ENCODE results near the gene PRRX2. TPM values are rescaled to one million over a fixed set of nuclear protein-coding genes. Genes with fewer than 3 reads are reported as not detected.

PRRX2 gene
- total and polyA plus RNA-seq, 2 of the 4 experiments (the other 2 are of a cell fraction) = 12.7 to 35.5 TPM

GRCh38 chr9:129667378-129667777 is 1.9 kb downstream of the PRRX2 start:
- H3K79me1 ChIP-seq (ENCODE audit: low read depth in 1 of 2, low read length in 2 of 2) = peaks cover 10 to 53% of the 10 kb centered on the region in 2 experiments; a peak in 3 of 4 replicates
- ChIA-PET POLR2A (ENCODE audit: unreplicated experiment) (interaction anchor here (1.8 kb wide), 1 partner anchor 45 kb away, joined by 4 read pairs; no protein-coding TSS in a partner anchor), CTCF (no interaction called here)
- peak overlapping the region; percentile 64; the same call in 1 of the 3 replicates for H2BK15ac ChIP-seq (ENCODE audit: low read depth, low read length)
- dilution Hi-C loops (cut with HindIII; ENCODE audit: low sequenced_read_pairs, unreplicated experiment) (no loop called here), intact Hi-C loops (cut with micrococcal nuclease) (loop anchor here (5.0 kb wide), 1 partner anchor 45 kb away; no protein-coding TSS in a partner anchor), in situ Hi-C loops (cut with MboI; ENCODE audit: low sequenced_read_pairs) (no loop called here)
- H3K27me3 ChIP-seq (ENCODE audit: control insufficient read depth, insufficient read depth, low read length) = no peaks in the 10 kb centered on the region
- peak overlapping the region; percentile 49 for H2AFZ ChIP-seq (replicated peaks; ENCODE audit: low read length, poor library complexity)
- H3K4me1 ChIP-seq (ENCODE audit: control insufficient read depth, insufficient read depth, low read length) = peaks cover 33% of the 10 kb centered on the region
- peak overlapping the region; percentile 85 for H2BK120ac ChIP-seq (ENCODE audit: low read depth, low read length)
- peak overlapping the region; percentile 76 to 81; a peak in 3 of 4 replicates for H4K8ac ChIP-seq (ENCODE audit: low read depth in 2 of 2, low read length in 2 of 2)
- BruUV-seq (replicated peaks) = no TSS peak
- no peak for TF ChIP-seq NFE2L2 (IDR thresholded peaks at IDR 0.05; ENCODE audit: low read depth, low read length)
- TF ChIP-seq CHD1 (IDR thresholded peaks at IDR 0.05; ENCODE audit: low read depth, low read length) = no peak
- TF ChIP-seq POLR2A (IDR thresholded peaks at IDR 0.05; ENCODE audit: low read depth, low read length) = no peak
- no peak for TF ChIP-seq RCOR1 (IDR thresholded peaks at IDR 0.05; ENCODE audit: insufficient replicate concordance, low read length)
- TF ChIP-seq FOS (IDR thresholded peaks at IDR 0.05; ENCODE audit: low read depth, low read length) = no peak
- no peak for TF ChIP-seq RFX5 (IDR thresholded peaks at IDR 0.05; ENCODE audit: low read depth, low read length)
- no peak for TF ChIP-seq BHLHE40 (IDR thresholded peaks at IDR 0.05; ENCODE audit: low read depth, low read length)
- TF ChIP-seq CTCF (conservative IDR thresholded peaks at IDR 0.05; ENCODE audit: low read depth, low read length) = no peak
- TF ChIP-seq ELK1 (IDR thresholded peaks at IDR 0.05; ENCODE audit: borderline replicate concordance, low read depth, low read length) = no peak
- TF ChIP-seq USF2 (IDR thresholded peaks at IDR 0.05; ENCODE audit: low read depth, low read length) = no peak
- TF ChIP-seq CEBPB (IDR thresholded peaks at IDR 0.05; ENCODE audit: low read depth, low read length) = no peak
- no peak for TF ChIP-seq RAD21 (IDR thresholded peaks at IDR 0.05; ENCODE audit: low read length)
- TF ChIP-seq MAZ (IDR thresholded peaks at IDR 0.05; ENCODE audit: borderline replicate concordance, low read depth, low read length) = no peak
- TF ChIP-seq MAFK (IDR thresholded peaks at IDR 0.05; ENCODE audit: low read depth, low read length) = no peak
- no peak for TF ChIP-seq SMC3 (IDR thresholded peaks at IDR 0.05; ENCODE audit: low read depth, low read length)
- TF ChIP-seq MXI1 (IDR thresholded peaks at IDR 0.05; ENCODE audit: borderline replicate concordance, low read depth, low read length) = no peak
- H3K18ac ChIP-seq (ENCODE audit: low read depth, low read length) = peak overlapping the region; percentile 39; the same call in 1 of the 2 replicates
- H3K14ac ChIP-seq (replicated peaks; ENCODE audit: low read depth, low read length) = peak overlapping the region; percentile 90; the same call in 1 of the 2 replicates
- peak overlapping the region; percentile 30; the same call in 1 of the 2 replicates for H3K56ac ChIP-seq (ENCODE audit: extremely low read depth, insufficient read depth, low read length)
- H3K9ac ChIP-seq (ENCODE audit: low read depth, low read length) = peak overlapping the region; percentile 97
- peak overlapping the region; percentile 75 for H3K27ac ChIP-seq (ENCODE audit: insufficient read depth, low read length)
- no peaks in the 10 kb centered on the region for H3K9me3 ChIP-seq (ENCODE audit: control insufficient read depth, insufficient read depth, low read length)
- DNase-seq (no peak), ATAC-seq (ENCODE audit: low read depth) (no peak)
- H3K23ac ChIP-seq (ENCODE audit: low read depth, low read length) = peak overlapping the region; percentile 97
- H2BK20ac ChIP-seq (ENCODE audit: low read depth, low read length) = peak overlapping the region; percentile 25; the same call in 1 of the 2 replicates
- peak overlapping the region; percentile 49 for H2BK5ac ChIP-seq (ENCODE audit: low read depth, low read length, poor library complexity, severe bottlenecking)
- peak overlapping the region; percentile 92 for H2AK9ac ChIP-seq (replicated peaks; ENCODE audit: low read depth, low read length, poor library complexity)
- whole genome bisulfite sequencing, 2 experiments (ENCODE audit: extremely low coverage in 2 of 2, insufficient read length in 1 of 2) = 51% methylated on average over 4 of the region's 11 CpGs; no CpG with 5 or more reads in 1 of the 2 experiments
- peak overlapping the region; percentile 88 for H4K91ac ChIP-seq (ENCODE audit: insufficient read depth, low read depth, low read length)
- peaks cover 28% of the 10 kb centered on the region for H4K20me1 ChIP-seq (ENCODE audit: insufficient read depth, low read length)
- H2AK5ac ChIP-seq (ENCODE audit: low read depth, low read length) = peak overlapping the region; percentile 93
- peak overlapping the region; percentile 94 for H3K4me2 ChIP-seq (ENCODE audit: low read depth, low read length)
- H3K4ac ChIP-seq (ENCODE audit: low read depth, low read length) = peak overlapping the region; percentile 93
- H4K5ac ChIP-seq (ENCODE audit: low read depth, low read length) = peak overlapping the region; percentile 41; the same call in 1 of the 2 replicates
- H3K4me3 ChIP-seq (ENCODE audit: insufficient read depth, low read depth, low read length) = peak overlapping the region; percentile 92
- peaks cover 13% of the 10 kb centered on the region for H3K9me1 ChIP-seq (ENCODE audit: insufficient read depth, low read length)
- H3K36me3 ChIP-seq (ENCODE audit: control insufficient read depth, insufficient read depth, low read length) = peaks cover 12% of the 10 kb centered on the region

Measured in IMR-90 (cell line).